BE2C (cell line): ENCODE measurements around the gene PARP15.

Experiments
- DNase-seq: peaks from one replicate; pipeline ENCODE4 v3.0.0-alpha.2; 2020
- H3K27me3 ChIP-seq: fragments of 250-450 bp; sonication (Bioruptor Pico); 2 replicates; pipeline ENCODE4 v1.5.1; 2020; ENCODE audit warnings: mild to moderate bottlenecking
- H3K36me3 ChIP-seq: fragments of 250-450 bp; sonication (Bioruptor Pico); 2 replicates; pipeline ENCODE4 v1.5.1; 2020; ENCODE audit warnings: mild to moderate bottlenecking
- H3K4me1 ChIP-seq: fragments of 250-450 bp; sonication (Bioruptor Pico); 2 replicates; pipeline ENCODE4 v1.5.1; 2020
- H3K4me3 ChIP-seq: 2 replicates; pipeline ENCODE4 v1.5.1; 2011; ENCODE audit warnings: low read depth, low read length
- H3K9me3 ChIP-seq: fragments of 250-450 bp; sonication (Bioruptor Pico); 2 replicates; pipeline ENCODE4 v1.5.1; 2020
- CTCF ChIP-seq: IDR thresholded peaks from 2 replicates; pipeline ENCODE4 v1.5.1; 2012; ENCODE audit warnings: mild to moderate bottlenecking, low read depth, low read length

PARP15 gene

GRCh38 chr3:122538956-122539490 is 38.4 kb upstream of the PARP15 start:
- no peak for TF ChIP-seq CTCF
- Histone ChIP-seq H3K9me3 (no peaks in the 10 kb centered on the region), H3K4me3 (no peak overlapping the region), H3K27me3 (no peaks in the 10 kb centered on the region), H3K36me3 (no peaks in the 10 kb centered on the region), H3K4me1 (no peaks in the 10 kb centered on the region)
- no peak for DNase-seq

- no peaks in the 10 kb centered on the region for H3K36me3 ChIP-seq
- H3K27me3 ChIP-seq: no peaks in the 10 kb centered on the region
- H3K4me1 ChIP-seq: no peaks in the 10 kb centered on the region
- no peak for DNase-seq
- no peak for TF ChIP-seq CTCF
- no peak overlapping the region for H3K4me3 ChIP-seq
- no peaks in the 10 kb centered on the region for H3K9me3 ChIP-seq
Observed at GRCh38 chr3:122546151-122546550, 31.3 kb upstream of the PARP15 start.

- no peak for TF ChIP-seq CTCF
- Histone ChIP-seq H3K4me1 (no peaks in the 10 kb centered on the region), H3K36me3 (no peaks in the 10 kb centered on the region), H3K27me3 (no peaks in the 10 kb centered on the region), H3K4me3 (no peak overlapping the region), H3K9me3 (no peaks in the 10 kb centered on the region)
- no peak for DNase-seq
Observed at GRCh38 chr3:122548076-122548475, 29.4 kb upstream of the PARP15 start.

- Histone ChIP-seq H3K36me3 (no peaks in the 10 kb centered on the region), H3K4me1 (no peaks in the 10 kb centered on the region), H3K4me3 (no peak overlapping the region), H3K27me3 (no peaks in the 10 kb centered on the region), H3K9me3 (no peaks in the 10 kb centered on the region)
- no peak for TF ChIP-seq CTCF
- DNase-seq: no peak
Observed at GRCh38 chr3:122548619-122549018, 28.8 kb upstream of the PARP15 start.

GRCh38 chr3:122553171-122553570 is 24.3 kb upstream of the PARP15 start:
- DNase-seq: no peak
- Histone ChIP-seq H3K9me3 (no peaks in the 10 kb centered on the region), H3K27me3 (no peaks in the 10 kb centered on the region), H3K4me1 (no peaks in the 10 kb centered on the region), H3K4me3 (no peak overlapping the region), H3K36me3 (no peaks in the 10 kb centered on the region)
- TF ChIP-seq CTCF: no peak

GRCh38 chr3:122555275-122556071 is 22.0 kb upstream of the PARP15 start:
- Histone ChIP-seq H3K4me1 (no peaks in the 10 kb centered on the region), H3K27me3 (no peaks in the 10 kb centered on the region), H3K4me3 (no peak overlapping the region), H3K9me3 (no peaks in the 10 kb centered on the region), H3K36me3 (no peaks in the 10 kb centered on the region)
- no peak for TF ChIP-seq CTCF
- no peak for DNase-seq
